ENCODE results near the gene TSC22D1.
"Not testable (repeated sequence)": the region's sequence is repeated elsewhere in the genome, so short reads cannot be mapped to it uniquely, and the experiment has no call there.

TSC22D1 gene

GRCh38 chr13:44566601-44567000, 9.5 kb downstream of the TSC22D1 start:
- DNase-seq, result no peak

- no peak for DNase-seq
Measured at GRCh38 chr13:44565881-44566280, 10.2 kb downstream of the TSC22D1 start.

GRCh38 chr13:44564936-44565335, 11.2 kb downstream of the TSC22D1 start:
- no peak for DNase-seq

- DNase-seq, result not testable (repeated sequence)
Measured at GRCh38 chr13:44562853-44563252, 13.3 kb downstream of the TSC22D1 start.

- DNase-seq, result no peak
Measured at GRCh38 chr13:44561351-44561750, 14.8 kb downstream of the TSC22D1 start.

- DNase-seq, result no peak
Measured at GRCh38 chr13:44557986-44558385, 18.1 kb downstream of the TSC22D1 start.

- DNase-seq, result no peak
Measured at GRCh38 chr13:44555207-44555606, 20.9 kb downstream of the TSC22D1 start.

- DNase-seq, result no peak
Measured at GRCh38 chr13:44549476-44549875, 26.7 kb downstream of the TSC22D1 start.

- no peak for DNase-seq
Measured at GRCh38 chr13:44546164-44546563, 30.0 kb downstream of the TSC22D1 start.

- no peak for DNase-seq
Measured at GRCh38 chr13:44543369-44543768, 32.8 kb downstream of the TSC22D1 start.

GRCh38 chr13:44542361-44542760, 33.8 kb downstream of the TSC22D1 start:
- no peak for DNase-seq

- no peak for DNase-seq
Measured at GRCh38 chr13:44541601-44542000, 34.5 kb downstream of the TSC22D1 start.

- DNase-seq, result no peak
Measured at GRCh38 chr13:44540761-44541434, 35.2 kb downstream of the TSC22D1 start.

- no peak for DNase-seq
Measured at GRCh38 chr13:44537248-44537647, 38.9 kb downstream of the TSC22D1 start.

GRCh38 chr13:44523146-44524015, 52.7 kb downstream of the TSC22D1 start:
- no peak for DNase-seq

GRCh38 chr13:44519642-44520041, 56.5 kb downstream of the TSC22D1 start:
- no peak for DNase-seq

GRCh38 chr13:44516771-44517170, 59.4 kb downstream of the TSC22D1 start:
- no peak for DNase-seq

GRCh38 chr13:44514278-44514677, 61.9 kb downstream of the TSC22D1 start:
- no peak for DNase-seq

- DNase-seq, result not testable (repeated sequence)
Measured at GRCh38 chr13:44509853-44510252, 66.3 kb downstream of the TSC22D1 start.

GRCh38 chr13:44508562-44509077, 67.5 kb downstream of the TSC22D1 start:
- no peak for DNase-seq

- no peak for DNase-seq
Measured at GRCh38 chr13:44507639-44508038, 68.5 kb downstream of the TSC22D1 start.

- DNase-seq, result no peak
Measured at GRCh38 chr13:44506719-44507118, 69.4 kb downstream of the TSC22D1 start.

GRCh38 chr13:44506251-44506650, 69.9 kb downstream of the TSC22D1 start:
- no peak for DNase-seq

- DNase-seq, result no peak
Measured at GRCh38 chr13:44504116-44504515, 72.0 kb downstream of the TSC22D1 start.
